HEK293 (cell line): ENCODE measurements around the gene PRPF8.

ENCODE experiments used
- ZNF266 ChIP-seq: fragments of 450-650 bp; formaldehyde crosslinking; IDR thresholded peaks from 2 replicates; pipeline ENCODE4 v1.5.1; 2016; ENCODE audit warnings: missing biosample characterization, missing genetic modification characterization, low read depth
- ZNF610 ChIP-seq: fragments of 450-650 bp; formaldehyde crosslinking; IDR thresholded peaks from 2 replicates; pipeline ENCODE4 v1.5.1; 2016; ENCODE audit warnings: missing biosample characterization, missing genetic modification characterization, borderline replicate concordance

- TF ChIP-seq ZNF266 (tag by site-specific recombination) (no peak), ZNF610 (tag by site-specific recombination) (no peak)
Observed at GRCh38 chr17:1676401-1676800, 8.3 kb downstream of the PRPF8 start.
